ENCODE results near the gene SH2D4B.

DNA sequence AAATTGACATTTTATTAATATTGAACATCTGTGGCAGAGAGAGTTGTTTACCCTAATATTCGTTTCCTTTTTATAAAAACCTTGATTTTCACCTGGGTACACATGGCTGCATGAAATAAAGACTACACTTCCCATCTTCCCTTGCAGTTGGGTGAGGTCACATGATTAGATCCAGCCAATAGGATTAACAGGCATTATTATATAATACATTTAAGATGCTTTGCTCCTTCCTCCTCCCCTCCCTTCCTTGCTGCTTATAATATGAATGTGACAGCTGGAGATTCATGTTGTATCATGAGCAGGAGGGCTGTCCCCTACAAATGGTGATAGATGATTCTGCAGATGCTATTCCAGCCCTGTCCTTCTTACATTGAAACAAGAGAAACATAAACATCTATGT is 146.6 kb downstream of the SH2D4B start:
- TF ChIP-seq YY1 (IDR thresholded peaks at IDR 0.05; ENCODE audit: insufficient read depth, insufficient read length) = no peak
- no peak for TF ChIP-seq ZNF274 (IDR thresholded peaks at IDR 0.05; ENCODE audit: low read depth, low read length)
- no peak for TF ChIP-seq SUZ12 (IDR thresholded peaks at IDR 0.05; ENCODE audit: extremely low read depth, insufficient read depth, insufficient read length)
